T-helper 2 cell treated with Interferon-gamma antibody and Interleukin-4, amounts not matched to agents 5 μg/mL and 100 μg/mL, for 36 hours (primary cell): Measurements from ENCODE around the gene NLRP4.

Source experiments
- DNase-seq: peaks from one replicate; pipeline ENCODE4 v3.0.0; 2021; ENCODE audit warnings: low spot score
- H3K27ac Mint-ChIP-seq: one replicate; pipeline ENCODE4 v1.8.0; 2021; ENCODE audit warnings: mild to moderate bottlenecking, mixed read lengths
- H3K27me3 Mint-ChIP-seq: one replicate; pipeline ENCODE4 v1.8.0; 2021; ENCODE audit warnings: low read depth, mixed read lengths
- H3K36me3 Mint-ChIP-seq: one replicate; pipeline ENCODE4 v1.8.0; 2021; ENCODE audit warnings: low read depth, mixed read lengths
- H3K4me1 Mint-ChIP-seq: one replicate; pipeline ENCODE4 v1.8.0; 2021; ENCODE audit warnings: low read depth, mixed read lengths
- H3K4me3 Mint-ChIP-seq: one replicate; pipeline ENCODE4 v1.8.0; 2022; ENCODE audit warnings: mild to moderate bottlenecking, moderate library complexity, mixed read lengths
- H3K9me3 Mint-ChIP-seq: one replicate; pipeline ENCODE4 v1.8.0; 2021; ENCODE audit warnings: mixed read lengths

Gene NLRP4

GRCh38 chr19:55857149-55857548 is 20.8 kb downstream of the NLRP4 start:
- H3K9me3 Mint-ChIP-seq, result peaks cover 53% of the 10 kb centered on the region
- H3K27me3 Mint-ChIP-seq, result no peaks in the 10 kb centered on the region
- H3K27ac Mint-ChIP-seq, result no peak overlapping the region
- H3K36me3 Mint-ChIP-seq, result no peaks in the 10 kb centered on the region
- H3K4me3 Mint-ChIP-seq, result no peak overlapping the region
- no peaks in the 10 kb centered on the region for H3K4me1 Mint-ChIP-seq
- no peak for DNase-seq

GRCh38 chr19:55857974-55858373 is 21.6 kb downstream of the NLRP4 start:
- H3K4me3 Mint-ChIP-seq, result no peak overlapping the region
- DNase-seq, result no peak
- no peaks in the 10 kb centered on the region for H3K27me3 Mint-ChIP-seq

GRCh38 chr19:55858401-55858800 is 22.1 kb downstream of the NLRP4 start:
- H3K4me1 Mint-ChIP-seq, result no peaks in the 10 kb centered on the region
- peaks cover 49% of the 10 kb centered on the region for H3K9me3 Mint-ChIP-seq
- no peaks in the 10 kb centered on the region for H3K36me3 Mint-ChIP-seq
- no peak for DNase-seq
- H3K27me3 Mint-ChIP-seq, result no peaks in the 10 kb centered on the region
- H3K4me3 Mint-ChIP-seq, result no peak overlapping the region
- no peak overlapping the region for H3K27ac Mint-ChIP-seq

More at GRCh38 chr19:55857974-55858373, 21.6 kb downstream of the NLRP4 start:
- no peak overlapping the region for H3K27ac Mint-ChIP-seq
- no peaks in the 10 kb centered on the region for H3K4me1 Mint-ChIP-seq
- H3K36me3 Mint-ChIP-seq, result no peaks in the 10 kb centered on the region
- peaks cover 49% of the 10 kb centered on the region for H3K9me3 Mint-ChIP-seq

GRCh38 chr19:55858969-55859368 is 22.6 kb downstream of the NLRP4 start:
- Mint-ChIP-seq H3K27me3 (no peaks in the 10 kb centered on the region), H3K36me3 (no peaks in the 10 kb centered on the region), H3K4me3 (no peak overlapping the region), H3K27ac (no peak overlapping the region), H3K4me1 (no peaks in the 10 kb centered on the region), H3K9me3 (peaks cover 47% of the 10 kb centered on the region)
- DNase-seq, result no peak

- no peak overlapping the region for H3K4me3 Mint-ChIP-seq
- peaks cover 77% of the 10 kb centered on the region for H3K9me3 Mint-ChIP-seq
These were observed 30.2 kb downstream of the NLRP4 start for GRCh38 chr19:55866521-55866920.

GRCh38 chr19:55867101-55867500 is 30.8 kb downstream of the NLRP4 start:
- Mint-ChIP-seq H3K27me3 (no peaks in the 10 kb centered on the region), H3K36me3 (no peaks in the 10 kb centered on the region), H3K4me3 (no peak overlapping the region), H3K27ac (no peak overlapping the region), H3K4me1 (no peaks in the 10 kb centered on the region), H3K9me3 (peaks cover 74% of the 10 kb centered on the region)
- no peak for DNase-seq

More at GRCh38 chr19:55866521-55866920, 30.2 kb downstream of the NLRP4 start:
- Mint-ChIP-seq H3K36me3 (no peaks in the 10 kb centered on the region), H3K4me1 (no peaks in the 10 kb centered on the region), H3K27ac (no peak overlapping the region), H3K27me3 (no peaks in the 10 kb centered on the region)
- no peak for DNase-seq

- Mint-ChIP-seq H3K36me3 (no peaks in the 10 kb centered on the region), H3K27ac (no peak overlapping the region), H3K4me3 (no peak overlapping the region), H3K4me1 (no peaks in the 10 kb centered on the region), H3K27me3 (no peaks in the 10 kb centered on the region), H3K9me3 (peaks cover 70% of the 10 kb centered on the region)
- no peak for DNase-seq
These were observed 34.4 kb downstream of the NLRP4 start for GRCh38 chr19:55870736-55871135.

GRCh38 chr19:55877211-55877610 is 40.9 kb downstream of the NLRP4 start:
- Mint-ChIP-seq H3K27ac (no peak overlapping the region), H3K9me3 (peaks cover 66% of the 10 kb centered on the region), H3K4me3 (no peak overlapping the region), H3K27me3 (no peaks in the 10 kb centered on the region), H3K36me3 (no peaks in the 10 kb centered on the region), H3K4me1 (no peaks in the 10 kb centered on the region)
- no peak for DNase-seq

GRCh38 chr19:55882626-55883025 is 46.3 kb downstream of the NLRP4 start:
- Mint-ChIP-seq H3K27ac (no peak overlapping the region), H3K36me3 (no peaks in the 10 kb centered on the region), H3K9me3 (peaks cover 58% of the 10 kb centered on the region), H3K4me1 (no peaks in the 10 kb centered on the region), H3K27me3 (no peaks in the 10 kb centered on the region), H3K4me3 (no peak overlapping the region)
- DNase-seq, result no peak

GRCh38 chr19:55898911-55899310 is 62.6 kb downstream of the NLRP4 start:
- no peak for DNase-seq
- peaks cover 43% of the 10 kb centered on the region for H3K9me3 Mint-ChIP-seq

GRCh38 chr19:55901369-55902079 is 65.2 kb downstream of the NLRP4 start:
- peaks cover 45% of the 10 kb centered on the region for H3K9me3 Mint-ChIP-seq
- no peak overlapping the region for H3K27ac Mint-ChIP-seq
- no peak overlapping the region for H3K4me3 Mint-ChIP-seq
- no peak for DNase-seq
- H3K4me1 Mint-ChIP-seq, result no peaks in the 10 kb centered on the region
- no peaks in the 10 kb centered on the region for H3K27me3 Mint-ChIP-seq
- H3K36me3 Mint-ChIP-seq, result peaks cover 1% of the 10 kb centered on the region

More at GRCh38 chr19:55898911-55899310, 62.6 kb downstream of the NLRP4 start:
- H3K27ac Mint-ChIP-seq, result no peak overlapping the region
- no peaks in the 10 kb centered on the region for H3K27me3 Mint-ChIP-seq
- H3K4me3 Mint-ChIP-seq, result no peak overlapping the region
- peaks cover 1% of the 10 kb centered on the region for H3K36me3 Mint-ChIP-seq
- no peaks in the 10 kb centered on the region for H3K4me1 Mint-ChIP-seq

GRCh38 chr19:55902080-55902751 is 65.9 kb downstream of the NLRP4 start:
- Mint-ChIP-seq H3K36me3 (peaks cover 1% of the 10 kb centered on the region), H3K4me3 (no peak overlapping the region), H3K4me1 (no peaks in the 10 kb centered on the region), H3K27me3 (no peaks in the 10 kb centered on the region), H3K27ac (no peak overlapping the region), H3K9me3 (peaks cover 42% of the 10 kb centered on the region)
- DNase-seq, result no peak

- H3K27me3 Mint-ChIP-seq, result no peaks in the 10 kb centered on the region
- no peaks in the 10 kb centered on the region for H3K36me3 Mint-ChIP-seq
- H3K9me3 Mint-ChIP-seq, result peaks cover 69% of the 10 kb centered on the region
- H3K27ac Mint-ChIP-seq, result no peak overlapping the region
- no peaks in the 10 kb centered on the region for H3K4me1 Mint-ChIP-seq
- H3K4me3 Mint-ChIP-seq, result no peak overlapping the region
- no peak for DNase-seq
These were observed 70.9 kb downstream of the NLRP4 start for GRCh38 chr19:55907286-55907685.

GRCh38 chr19:55907746-55908145 is 71.4 kb downstream of the NLRP4 start:
- peaks cover 74% of the 10 kb centered on the region for H3K9me3 Mint-ChIP-seq
- no peaks in the 10 kb centered on the region for H3K4me1 Mint-ChIP-seq
- H3K36me3 Mint-ChIP-seq, result no peaks in the 10 kb centered on the region
- no peak for DNase-seq
- H3K27me3 Mint-ChIP-seq, result no peaks in the 10 kb centered on the region
- no peak overlapping the region for H3K4me3 Mint-ChIP-seq
- no peak overlapping the region for H3K27ac Mint-ChIP-seq
